HepG2 (cell line): ENCODE results near the gene KIAA0930. TPM values are rescaled to one million over a fixed set of nuclear protein-coding genes. Genes with fewer than 3 reads are reported as not detected.
A peak's percentile ranks its signal among the peaks of the same experiment; 100 is the strongest.

Experiments
- EED ChIP-seq: sonication (generic); formaldehyde crosslinking; IDR thresholded peaks from 2 replicates; pipeline ENCODE4 v1.5.0; 2020; ENCODE audit warnings: mild to moderate bottlenecking, missing genetic modification reagents
- FOXM1 ChIP-seq: sonication (generic); formaldehyde crosslinking; IDR thresholded peaks from 2 replicates; pipeline ENCODE4 v1.5.0; 2020; ENCODE audit warnings: missing genetic modification reagents
- IRX3 ChIP-seq: sonication (generic); formaldehyde crosslinking; IDR thresholded peaks from 2 replicates; pipeline ENCODE4 v1.8.1; 2023; ENCODE audit warnings: mild to moderate bottlenecking, low read depth, missing genetic modification reagents, borderline replicate concordance
- KLF6 ChIP-seq: IDR thresholded peaks from 2 replicates; pipeline ENCODE4 v1.8.0; 2016; ENCODE audit warnings: missing biosample characterization, missing genetic modification reagents
- MED1 ChIP-seq: sonication (generic); formaldehyde crosslinking; IDR thresholded peaks from 2 replicates; pipeline ENCODE4 v1.4.0; 2020; ENCODE audit warnings: missing genetic modification reagents
- NFE2 ChIP-seq: sonication (generic); formaldehyde crosslinking; IDR thresholded peaks from 2 replicates; pipeline ENCODE4 v1.4.0; 2020; ENCODE audit warnings: missing genetic modification reagents
- TBX2 ChIP-seq: sonication (generic); formaldehyde crosslinking; IDR thresholded peaks from 2 replicates; pipeline ENCODE4 v1.5.0; 2020; ENCODE audit warnings: missing genetic modification reagents, mild to moderate bottlenecking, borderline replicate concordance
- ZFP62 ChIP-seq: sonication (generic); formaldehyde crosslinking; IDR thresholded peaks from 2 replicates; pipeline ENCODE4 v1.4.0; 2020; ENCODE audit warnings: missing genetic modification reagents
- ZNF12 ChIP-seq: sonication (generic); formaldehyde crosslinking; IDR thresholded peaks from 2 replicates; pipeline ENCODE4 v1.5.0; 2020; ENCODE audit warnings: missing genetic modification reagents
- ZNF383 ChIP-seq: sonication (generic); formaldehyde crosslinking; IDR thresholded peaks from 2 replicates; pipeline ENCODE4 v1.4.0; 2020; ENCODE audit warnings: missing genetic modification reagents, mild to moderate bottlenecking, borderline replicate concordance
- ZNF460 ChIP-seq: sonication (generic); formaldehyde crosslinking; IDR thresholded peaks from 2 replicates; pipeline ENCODE4 v1.5.1; 2020; ENCODE audit warnings: missing genetic modification reagents, mild to moderate bottlenecking, borderline replicate concordance
- ZNF619 ChIP-seq: sonication (generic); formaldehyde crosslinking; IDR thresholded peaks from 2 replicates; pipeline ENCODE4 v1.4.0; 2020; ENCODE audit warnings: mild to moderate bottlenecking, missing genetic modification reagents
- polyA plus RNA-seq, 8 experiments: library from polyadenylated mRNA; depleted of rRNA in 3 of 8; stranded (reverse) in 7 of 8; unstranded in 1 of 8; fragments of >200 nt; fragmentation: Illumina TruSeq in 4 of 8; extraction: Trizol in 4 of 8; gene quantifications; 2 replicates each; pipeline versions ENCODE4 v1.2.1 to v1.2.3, GENCODE V29; 2011 to 2016; ENCODE audit warnings: low read depth in 4 of 8, missing spikeins in 1 of 8, mixed read lengths in 1 of 8; ENCODE audit not compliant: insufficient read depth in 1 of 8
- total RNA-seq, 5 experiments: library from RNA; depleted of rRNA; stranded (reverse); fragments of >200 nt; fragmentation: Illumina TruSeq; extraction: Trizol; gene quantifications; 2 replicates each; pipeline ENCODE4 v1.2.3, GENCODE V29; 2016; ENCODE audit warnings: low read depth in 1 of 5
- TF ChIP-seq, protein P1 (sequence below): sonication (generic); formaldehyde crosslinking; IDR thresholded peaks from 2 replicates; pipeline ENCODE4 v1.4.0; 2020; ENCODE audit warnings: missing genetic modification reagents, borderline replicate concordance
- TF ChIP-seq, protein P2 (sequence below), 2 experiments: sonication (generic) in 1 of 2; formaldehyde crosslinking in 1 of 2; IDR thresholded peaks; 2 replicates each; pipeline versions ENCODE4 v1.5.1 to v1.6.1; 2011 to 2020; ENCODE audit warnings: borderline replicate concordance in 1 of 2, low read depth in 1 of 2, low read length in 1 of 2, mild to moderate bottlenecking in 1 of 2, missing genetic modification reagents in 1 of 2, moderate library complexity in 1 of 2
- TF ChIP-seq, protein P3 (sequence below): sonication (generic); formaldehyde crosslinking; conservative IDR thresholded peaks from 2 replicates; pipeline ENCODE4 v1.5.0; 2020; ENCODE audit warnings: missing genetic modification reagents
- TF ChIP-seq, protein P4 (sequence below): sonication (generic); formaldehyde crosslinking; IDR thresholded peaks from 2 replicates; pipeline ENCODE4 v1.4.0; 2020; ENCODE audit warnings: missing genetic modification reagents
- TF ChIP-seq, protein P5 (sequence below): sonication (generic); formaldehyde crosslinking; IDR thresholded peaks from 2 replicates; pipeline ENCODE4 v1.4.0; 2020; ENCODE audit warnings: mild to moderate bottlenecking, low read depth, missing genetic modification reagents

Gene KIAA0930
- total and polyA plus RNA-seq, 2 of the 13 experiments (the other 11 are each of a cell fraction or from before 2014, with no cell fraction given), result 27.0 to 38.2 TPM

DNA sequence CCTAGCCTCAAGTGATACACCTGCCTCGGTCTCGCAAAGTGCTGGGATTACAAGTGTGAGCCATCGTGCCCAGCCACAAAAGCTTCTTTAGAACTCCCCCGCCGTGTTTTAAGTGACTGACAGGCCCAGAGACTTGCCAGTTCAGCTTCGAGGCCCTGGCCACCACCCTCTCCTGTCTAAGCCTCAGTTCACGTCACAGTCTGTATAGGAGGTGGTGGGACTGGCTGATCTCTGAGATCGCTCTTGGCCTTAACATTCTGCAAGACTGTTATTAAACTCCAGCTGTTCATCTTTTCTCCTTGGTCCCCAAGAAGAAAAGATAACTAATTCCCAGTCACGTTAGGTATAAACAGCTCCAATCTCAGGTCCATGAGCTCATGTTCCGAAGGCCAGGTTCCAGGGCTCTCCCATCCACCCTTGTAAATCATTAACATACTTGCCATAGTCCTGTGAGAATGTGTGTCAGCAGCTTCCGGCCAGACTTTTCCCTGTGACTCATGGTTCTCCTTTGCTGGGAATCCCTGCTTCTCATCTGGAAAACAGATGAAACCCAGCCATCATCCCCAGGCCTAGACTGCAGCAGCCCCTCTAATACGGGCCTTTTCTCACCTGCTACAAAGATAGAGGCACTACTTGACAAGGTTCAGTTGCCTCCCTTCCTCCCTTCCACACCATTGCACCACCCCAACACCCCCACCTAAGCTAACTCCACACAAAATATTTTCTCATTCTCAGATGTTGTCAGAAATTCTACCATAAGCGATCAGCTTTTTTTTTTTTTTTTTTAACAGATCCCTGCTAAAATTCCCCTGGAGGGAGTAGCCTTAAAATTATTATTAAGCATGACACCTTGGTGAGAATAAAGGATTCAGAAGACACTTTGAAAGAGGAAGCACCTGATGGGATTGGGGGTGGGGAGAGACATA, 5.6 kb upstream of the KIAA0930 start (continued):
- no peak for TF ChIP-seq ZNF460 (CRISPR knock-in tag)
- no peak for TF ChIP-seq KLF6 (CRISPR knock-in tag)
- no peak for TF ChIP-seq ZNF12 (CRISPR knock-in tag)
- TF ChIP-seq, protein P1, sequence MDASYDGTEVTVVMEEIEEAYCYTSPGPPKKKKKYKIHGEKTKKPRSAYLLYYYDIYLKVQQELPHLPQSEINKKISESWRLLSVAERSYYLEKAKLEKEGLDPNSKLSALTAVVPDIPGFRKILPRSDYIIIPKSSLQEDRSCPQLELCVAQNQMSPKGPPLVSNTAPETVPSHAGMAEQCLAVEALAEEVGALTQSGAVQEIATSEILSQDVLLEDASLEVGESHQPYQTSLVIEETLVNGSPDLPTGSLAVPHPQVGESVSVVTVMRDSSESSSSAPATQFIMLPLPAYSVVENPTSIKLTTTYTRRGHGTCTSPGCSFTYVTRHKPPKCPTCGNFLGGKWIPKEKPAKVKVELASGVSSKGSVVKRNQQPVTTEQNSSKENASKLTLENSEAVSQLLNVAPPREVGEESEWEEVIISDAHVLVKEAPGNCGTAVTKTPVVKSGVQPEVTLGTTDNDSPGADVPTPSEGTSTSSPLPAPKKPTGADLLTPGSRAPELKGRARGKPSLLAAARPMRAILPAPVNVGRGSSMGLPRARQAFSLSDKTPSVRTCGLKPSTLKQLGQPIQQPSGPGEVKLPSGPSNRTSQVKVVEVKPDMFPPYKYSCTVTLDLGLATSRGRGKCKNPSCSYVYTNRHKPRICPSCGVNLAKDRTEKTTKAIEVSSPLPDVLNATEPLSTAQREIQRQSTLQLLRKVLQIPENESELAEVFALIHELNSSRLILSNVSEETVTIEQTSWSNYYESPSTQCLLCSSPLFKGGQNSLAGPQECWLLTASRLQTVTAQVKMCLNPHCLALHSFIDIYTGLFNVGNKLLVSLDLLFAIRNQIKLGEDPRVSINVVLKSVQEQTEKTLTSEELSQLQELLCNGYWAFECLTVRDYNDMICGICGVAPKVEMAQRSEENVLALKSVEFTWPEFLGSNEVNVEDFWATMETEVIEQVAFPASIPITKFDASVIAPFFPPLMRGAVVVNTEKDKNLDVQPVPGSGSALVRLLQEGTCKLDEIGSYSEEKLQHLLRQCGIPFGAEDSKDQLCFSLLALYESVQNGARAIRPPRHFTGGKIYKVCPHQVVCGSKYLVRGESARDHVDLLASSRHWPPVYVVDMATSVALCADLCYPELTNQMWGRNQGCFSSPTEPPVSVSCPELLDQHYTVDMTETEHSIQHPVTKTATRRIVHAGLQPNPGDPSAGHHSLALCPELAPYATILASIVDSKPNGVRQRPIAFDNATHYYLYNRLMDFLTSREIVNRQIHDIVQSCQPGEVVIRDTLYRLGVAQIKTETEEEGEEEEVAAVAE (CRISPR knock-in tag), result 0 out of 2 replicates have a peak, but pooled peaks have one; percentile 22
- TF ChIP-seq, protein P2, sequence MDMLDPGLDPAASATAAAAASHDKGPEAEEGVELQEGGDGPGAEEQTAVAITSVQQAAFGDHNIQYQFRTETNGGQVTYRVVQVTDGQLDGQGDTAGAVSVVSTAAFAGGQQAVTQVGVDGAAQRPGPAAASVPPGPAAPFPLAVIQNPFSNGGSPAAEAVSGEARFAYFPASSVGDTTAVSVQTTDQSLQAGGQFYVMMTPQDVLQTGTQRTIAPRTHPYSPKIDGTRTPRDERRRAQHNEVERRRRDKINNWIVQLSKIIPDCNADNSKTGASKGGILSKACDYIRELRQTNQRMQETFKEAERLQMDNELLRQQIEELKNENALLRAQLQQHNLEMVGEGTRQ (IDR thresholded peaks at IDR 0.05; ENCODE audit: low read depth, low read length), result no peak
- TF ChIP-seq, protein P2 (CRISPR knock-in tag; IDR thresholded peaks at IDR 0.05; ENCODE audit: borderline replicate concordance), result no peak
- TF ChIP-seq FOXM1, result no peak
- no peak for TF ChIP-seq IRX3 (CRISPR knock-in tag)
- TF ChIP-seq TBX2, result peak; percentile 38; the same call in 1 of the 2 replicates
- TF ChIP-seq ZNF383, result no peak
- TF ChIP-seq NFE2 (CRISPR knock-in tag), result no peak
- TF ChIP-seq ZFP62 (CRISPR knock-in tag), result no peak
- TF ChIP-seq, protein P3, sequence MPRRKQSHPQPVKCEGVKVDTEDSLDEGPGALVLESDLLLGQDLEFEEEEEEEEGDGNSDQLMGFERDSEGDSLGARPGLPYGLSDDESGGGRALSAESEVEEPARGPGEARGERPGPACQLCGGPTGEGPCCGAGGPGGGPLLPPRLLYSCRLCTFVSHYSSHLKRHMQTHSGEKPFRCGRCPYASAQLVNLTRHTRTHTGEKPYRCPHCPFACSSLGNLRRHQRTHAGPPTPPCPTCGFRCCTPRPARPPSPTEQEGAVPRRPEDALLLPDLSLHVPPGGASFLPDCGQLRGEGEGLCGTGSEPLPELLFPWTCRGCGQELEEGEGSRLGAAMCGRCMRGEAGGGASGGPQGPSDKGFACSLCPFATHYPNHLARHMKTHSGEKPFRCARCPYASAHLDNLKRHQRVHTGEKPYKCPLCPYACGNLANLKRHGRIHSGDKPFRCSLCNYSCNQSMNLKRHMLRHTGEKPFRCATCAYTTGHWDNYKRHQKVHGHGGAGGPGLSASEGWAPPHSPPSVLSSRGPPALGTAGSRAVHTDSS (CRISPR knock-in tag), result no peak
- TF ChIP-seq, protein P4, sequence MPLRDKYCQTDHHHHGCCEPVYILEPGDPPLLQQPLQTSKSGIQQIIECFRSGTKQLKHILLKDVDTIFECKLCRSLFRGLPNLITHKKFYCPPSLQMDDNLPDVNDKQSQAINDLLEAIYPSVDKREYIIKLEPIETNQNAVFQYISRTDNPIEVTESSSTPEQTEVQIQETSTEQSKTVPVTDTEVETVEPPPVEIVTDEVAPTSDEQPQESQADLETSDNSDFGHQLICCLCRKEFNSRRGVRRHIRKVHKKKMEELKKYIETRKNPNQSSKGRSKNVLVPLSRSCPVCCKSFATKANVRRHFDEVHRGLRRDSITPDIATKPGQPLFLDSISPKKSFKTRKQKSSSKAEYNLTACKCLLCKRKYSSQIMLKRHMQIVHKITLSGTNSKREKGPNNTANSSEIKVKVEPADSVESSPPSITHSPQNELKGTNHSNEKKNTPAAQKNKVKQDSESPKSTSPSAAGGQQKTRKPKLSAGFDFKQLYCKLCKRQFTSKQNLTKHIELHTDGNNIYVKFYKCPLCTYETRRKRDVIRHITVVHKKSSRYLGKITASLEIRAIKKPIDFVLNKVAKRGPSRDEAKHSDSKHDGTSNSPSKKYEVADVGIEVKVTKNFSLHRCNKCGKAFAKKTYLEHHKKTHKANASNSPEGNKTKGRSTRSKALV (CRISPR knock-in tag), result no peak
- TF ChIP-seq ZNF619 (CRISPR knock-in tag), result no peak
- TF ChIP-seq, protein P5, sequence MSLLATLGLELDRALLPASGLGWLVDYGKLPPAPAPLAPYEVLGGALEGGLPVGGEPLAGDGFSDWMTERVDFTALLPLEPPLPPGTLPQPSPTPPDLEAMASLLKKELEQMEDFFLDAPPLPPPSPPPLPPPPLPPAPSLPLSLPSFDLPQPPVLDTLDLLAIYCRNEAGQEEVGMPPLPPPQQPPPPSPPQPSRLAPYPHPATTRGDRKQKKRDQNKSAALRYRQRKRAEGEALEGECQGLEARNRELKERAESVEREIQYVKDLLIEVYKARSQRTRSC (CRISPR knock-in tag), result no peak
- peak; percentile 89 for TF ChIP-seq MED1 (CRISPR knock-in tag)
- TF ChIP-seq EED (CRISPR knock-in tag), result no peak
